HepG2 (cell line): ENCODE results near the gene LSM12. TPM values are rescaled to one million over a fixed set of nuclear protein-coding genes. Genes with fewer than 3 reads are reported as not detected.
A peak's percentile ranks its signal among the peaks of the same experiment; 100 is the strongest.

Source experiments
- AHR ChIP-seq: IDR thresholded peaks from 2 replicates; pipeline ENCODE4 v1.6.1; 2018; ENCODE audit warnings: missing genetic modification reagents, missing compliant biosample characterization
- HHEX ChIP-seq: IDR thresholded peaks from 2 replicates; pipeline ENCODE4 v1.6.1; 2016; ENCODE audit warnings: control low read depth
- HIVEP1 ChIP-seq: sonication (generic); formaldehyde crosslinking; IDR thresholded peaks from 2 replicates; pipeline ENCODE4 v1.4.0; 2020; ENCODE audit warnings: mild to moderate bottlenecking, missing genetic modification reagents
- MXD4 ChIP-seq: IDR thresholded peaks from 2 replicates; pipeline ENCODE4 v1.6.1; 2016; ENCODE audit warnings: mild to moderate bottlenecking, missing biosample characterization, missing genetic modification reagents
- PRPF4 ChIP-seq: fragments of 200-400 bp; formaldehyde crosslinking; IDR thresholded peaks from 2 replicates; pipeline ENCODE4 v1.6.1; 2016; ENCODE audit warnings: low read length, low read depth; ENCODE audit not compliant: poor library complexity, severe bottlenecking
- SMYD3 ChIP-seq: sonication (generic); formaldehyde crosslinking; IDR thresholded peaks from 2 replicates; pipeline ENCODE4 v1.8.1; 2023; ENCODE audit warnings: mild to moderate bottlenecking, missing genetic modification reagents
- SRSF9 ChIP-seq: fragments of 200-400 bp; formaldehyde crosslinking; IDR thresholded peaks from 2 replicates; pipeline ENCODE4 v1.6.1; 2018; ENCODE audit warnings: borderline replicate concordance, mild to moderate bottlenecking, low read depth, low read length; ENCODE audit not compliant: insufficient read depth, poor library complexity, severe bottlenecking
- TARDBP ChIP-seq: sonication (generic); formaldehyde crosslinking; IDR thresholded peaks from 2 replicates; pipeline ENCODE4 v1.8.0; 2022; ENCODE audit warnings: mild to moderate bottlenecking, missing genetic modification reagents
- ZNF101 ChIP-seq: sonication (generic); formaldehyde crosslinking; IDR thresholded peaks from 2 replicates; pipeline ENCODE4 v1.4.0; 2020; ENCODE audit warnings: mild to moderate bottlenecking, low read depth, missing genetic modification reagents, borderline replicate concordance
- ZNF318 ChIP-seq: sonication (generic); formaldehyde crosslinking; IDR thresholded peaks from 2 replicates; pipeline ENCODE4 v1.4.0; 2020; ENCODE audit warnings: mild to moderate bottlenecking, missing genetic modification reagents
- ZSCAN22 ChIP-seq: sonication (generic); formaldehyde crosslinking; IDR thresholded peaks from 2 replicates; pipeline ENCODE4 v1.4.0; 2020; ENCODE audit warnings: mild to moderate bottlenecking, missing genetic modification reagents
- polyA plus RNA-seq, 8 experiments: library from polyadenylated mRNA; depleted of rRNA in 3 of 8; stranded (reverse) in 7 of 8; unstranded in 1 of 8; fragments of >200 nt; fragmentation: Illumina TruSeq in 4 of 8; extraction: Trizol in 4 of 8; gene quantifications; 2 replicates each; pipeline versions ENCODE4 v1.2.1 to v1.2.3, GENCODE V29; 2011 to 2016; ENCODE audit warnings: low read depth in 4 of 8, missing spikeins in 1 of 8, mixed read lengths in 1 of 8; ENCODE audit not compliant: insufficient read depth in 1 of 8
- total RNA-seq, 5 experiments: library from RNA; depleted of rRNA; stranded (reverse); fragments of >200 nt; fragmentation: Illumina TruSeq; extraction: Trizol; gene quantifications; 2 replicates each; pipeline ENCODE4 v1.2.3, GENCODE V29; 2016; ENCODE audit warnings: low read depth in 1 of 5
- TF ChIP-seq, protein P1 (sequence below): IDR thresholded peaks from 2 replicates; pipeline ENCODE4 v1.6.1; 2016; ENCODE audit warnings: low read depth, missing genetic modification reagents, missing compliant biosample characterization

The LSM12 gene
- total and polyA plus RNA-seq, 2 of the 13 experiments (the other 11 are each of a cell fraction or from before 2014, with no cell fraction given), result 52.8 to 55.7 TPM

DNA sequence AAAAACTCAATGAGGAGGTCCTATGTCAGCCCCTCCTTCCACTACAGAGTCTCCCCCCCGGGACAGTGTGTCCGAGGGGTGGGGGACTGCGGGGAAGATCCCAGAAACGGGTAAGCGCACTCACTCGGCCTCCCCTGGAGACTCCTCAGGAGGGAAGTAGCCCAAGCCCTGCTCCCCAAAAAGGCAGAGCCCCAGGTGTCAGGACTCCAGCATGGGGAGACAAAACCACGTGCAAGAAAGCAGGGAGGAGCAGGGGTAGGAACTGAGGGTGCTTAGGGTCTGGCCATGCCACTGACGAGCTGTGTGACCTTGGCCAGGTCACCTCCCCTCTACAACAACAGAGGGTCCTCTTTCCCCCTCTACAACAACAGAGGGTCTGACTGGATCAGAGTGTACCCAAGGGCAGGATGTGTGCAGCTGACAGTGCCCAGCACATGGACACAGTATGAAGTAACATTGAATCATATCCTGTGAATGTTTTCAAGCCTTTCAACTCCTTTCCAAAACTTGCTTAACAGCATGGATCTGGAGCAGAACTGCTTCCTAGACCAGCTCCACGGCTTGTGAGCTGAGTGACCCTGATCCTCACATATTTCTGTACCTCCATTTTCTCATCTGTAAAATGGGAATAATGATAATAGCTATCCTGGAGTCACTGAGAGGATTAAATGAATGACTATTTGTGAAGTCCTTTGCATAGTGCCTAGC, 64.2 kb downstream of the LSM12 start (continued):
- TF ChIP-seq ZNF318, result no peak
- TF ChIP-seq, protein P1, sequence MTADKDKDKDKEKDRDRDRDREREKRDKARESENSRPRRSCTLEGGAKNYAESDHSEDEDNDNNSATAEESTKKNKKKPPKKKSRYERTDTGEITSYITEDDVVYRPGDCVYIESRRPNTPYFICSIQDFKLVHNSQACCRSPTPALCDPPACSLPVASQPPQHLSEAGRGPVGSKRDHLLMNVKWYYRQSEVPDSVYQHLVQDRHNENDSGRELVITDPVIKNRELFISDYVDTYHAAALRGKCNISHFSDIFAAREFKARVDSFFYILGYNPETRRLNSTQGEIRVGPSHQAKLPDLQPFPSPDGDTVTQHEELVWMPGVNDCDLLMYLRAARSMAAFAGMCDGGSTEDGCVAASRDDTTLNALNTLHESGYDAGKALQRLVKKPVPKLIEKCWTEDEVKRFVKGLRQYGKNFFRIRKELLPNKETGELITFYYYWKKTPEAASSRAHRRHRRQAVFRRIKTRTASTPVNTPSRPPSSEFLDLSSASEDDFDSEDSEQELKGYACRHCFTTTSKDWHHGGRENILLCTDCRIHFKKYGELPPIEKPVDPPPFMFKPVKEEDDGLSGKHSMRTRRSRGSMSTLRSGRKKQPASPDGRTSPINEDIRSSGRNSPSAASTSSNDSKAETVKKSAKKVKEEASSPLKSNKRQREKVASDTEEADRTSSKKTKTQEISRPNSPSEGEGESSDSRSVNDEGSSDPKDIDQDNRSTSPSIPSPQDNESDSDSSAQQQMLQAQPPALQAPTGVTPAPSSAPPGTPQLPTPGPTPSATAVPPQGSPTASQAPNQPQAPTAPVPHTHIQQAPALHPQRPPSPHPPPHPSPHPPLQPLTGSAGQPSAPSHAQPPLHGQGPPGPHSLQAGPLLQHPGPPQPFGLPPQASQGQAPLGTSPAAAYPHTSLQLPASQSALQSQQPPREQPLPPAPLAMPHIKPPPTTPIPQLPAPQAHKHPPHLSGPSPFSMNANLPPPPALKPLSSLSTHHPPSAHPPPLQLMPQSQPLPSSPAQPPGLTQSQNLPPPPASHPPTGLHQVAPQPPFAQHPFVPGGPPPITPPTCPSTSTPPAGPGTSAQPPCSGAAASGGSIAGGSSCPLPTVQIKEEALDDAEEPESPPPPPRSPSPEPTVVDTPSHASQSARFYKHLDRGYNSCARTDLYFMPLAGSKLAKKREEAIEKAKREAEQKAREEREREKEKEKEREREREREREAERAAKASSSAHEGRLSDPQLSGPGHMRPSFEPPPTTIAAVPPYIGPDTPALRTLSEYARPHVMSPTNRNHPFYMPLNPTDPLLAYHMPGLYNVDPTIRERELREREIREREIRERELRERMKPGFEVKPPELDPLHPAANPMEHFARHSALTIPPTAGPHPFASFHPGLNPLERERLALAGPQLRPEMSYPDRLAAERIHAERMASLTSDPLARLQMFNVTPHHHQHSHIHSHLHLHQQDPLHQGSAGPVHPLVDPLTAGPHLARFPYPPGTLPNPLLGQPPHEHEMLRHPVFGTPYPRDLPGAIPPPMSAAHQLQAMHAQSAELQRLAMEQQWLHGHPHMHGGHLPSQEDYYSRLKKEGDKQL (CRISPR knock-in tag), result peak; percentile 61; the same call in 1 of the 2 replicates
- TF ChIP-seq AHR, result no peak
- TF ChIP-seq PRPF4, result no peak
- no peak for TF ChIP-seq ZNF101
- no peak for TF ChIP-seq HIVEP1 (CRISPR knock-in tag)
- no peak for TF ChIP-seq SMYD3
- TF ChIP-seq MXD4 (CRISPR knock-in tag), result no peak
- TF ChIP-seq HHEX, result no peak; the same call in 1 of the 2 replicates
- no peak for TF ChIP-seq ZSCAN22 (CRISPR knock-in tag)
- peak; percentile 74 for TF ChIP-seq TARDBP (CRISPR knock-in tag)
- TF ChIP-seq SRSF9, result no peak
